Right lobe of liver (tissue), 6 donors: Measurements from ENCODE around the gene SPINT1. TPM values are rescaled to one million over a fixed set of nuclear protein-coding genes. Genes with fewer than 3 reads are reported as not detected.

Experiments used
- ATAC-seq, 4 donors: fragments of 200-7000 bp; cut with Tn5 transposase; one replicate each; pipeline ENCODE4 v1.9.1; 2020; ENCODE audit warnings: mild to moderate bottlenecking in 4 of 4, moderate library complexity in 4 of 4
- DNase-seq, 3 donors: peaks; one replicate each; pipeline ENCODE4 v3.0.0-alpha.2; 2020
- H3K27ac ChIP-seq, 3 donors: fragments of 200-600 bp; one replicate each; pipeline ENCODE4 v1.8.0; 2022
- H3K27me3 ChIP-seq, 2 donors: fragments of 200-600 bp; one replicate each; pipeline ENCODE4 v1.8.0; 2022
- H3K36me3 ChIP-seq, 4 donors: fragments of 200-600 bp; sonication (generic) in 1 of 4; one replicate each; pipeline versions ENCODE4 v1.5.1 to v1.8.0; 2017 to 2022; ENCODE audit warnings: control low read depth in 1 of 4
- H3K4me1 ChIP-seq, 4 donors: fragments of 200-600 bp; sonication (generic) in 1 of 4; one replicate each; pipeline versions ENCODE4 v1.5.1 to v1.8.0; 2017 to 2022; ENCODE audit warnings: control low read depth in 1 of 4
- H3K4me3 ChIP-seq, 3 donors: fragments of 200-600 bp; one replicate each; pipeline ENCODE4 v1.8.0; 2022
- H3K9me3 ChIP-seq, 4 donors: fragments of 200-600 bp; sonication (generic) in 1 of 4; one replicate each; pipeline versions ENCODE4 v1.5.1 to v1.8.0; 2017 to 2022; ENCODE audit warnings: control low read depth in 1 of 4
- CTCF ChIP-seq, 4 donors: fragments of 200-600 bp in 3 of 4; fragments of 450-650 bp in 1 of 4; IDR thresholded peaks; one replicate each; pipeline versions ENCODE4 v1.5.1 to v1.8.0; 2016 to 2022; ENCODE audit warnings: antibody characterized with exemption in 4 of 4, mild to moderate bottlenecking in 2 of 4
- POLR2A ChIP-seq: fragments of 450-650 bp; IDR thresholded peaks from one replicate; pipeline ENCODE4 v1.6.1; 2017; ENCODE audit warnings: antibody characterized with exemption, mild to moderate bottlenecking
- WGBS: methylation state at CpG from one replicate; pipeline ENCODE4 v1.1.6; 2018; ENCODE audit warnings: low coverage, low lambda C conversion rate; ENCODE audit not compliant: insufficient coverage; ENCODE audit errors: missing lambda C conversion rate; 5-methylcytosine and 5-hydroxymethylcytosine counted together
- intact Hi-C, 2 donors: fragments of 100-400 bp; cut with DNase I; formaldehyde crosslinking; loops; one replicate each; pipeline versions ENCODE4 v1.11.2 to v1.14.1; 2022
- total RNA-seq, 6 experiments: library from RNA; depleted of rRNA in 2 of 6; stranded (reverse); fragments of >200 nt in 2 of 6; fragmentation: NEBNext Ultra II Directional in 3 of 6; extraction: Animal tissue kit (Norgen Biotek cat#: 25700) in 3 of 6; gene quantifications; one replicate each; pipeline versions ENCODE4 v1.1.0 to v1.2.4, GENCODE V29; 2016 to 2023
- donor health status: DM: no; HTN: yes; CAD: no.
- donor health status: DM: no; HTN: no; CAD: no.
- donor health status: DM: no; HTN: no; CAD: no.
- donor health status: DM: no; HTN: yes; CAD: no.
- donor health status: DM: no; HTN: yes; CAD: no.

The SPINT1 gene
- total RNA-seq, 6 experiments from 2014 or later: 1.1 to 7.9 (median 3.0) TPM

GRCh38 chr15:40819048-40819447, 24.8 kb upstream of the SPINT1 start:
- ATAC-seq: no peak
- Histone ChIP-seq H3K27ac (no peak overlapping the region), H3K4me3 (no peak overlapping the region), H3K36me3 (peaks cover 0 to 3% (median under 1%) of the 10 kb centered on the region in 4 donors), H3K9me3 (no peaks in the 10 kb centered on the region), H3K27me3 (no peaks in the 10 kb centered on the region), H3K4me1 (no peaks in the 10 kb centered on the region)
- no peak for TF ChIP-seq CTCF (IDR thresholded peaks at IDR 0.05)
- no peak for TF ChIP-seq POLR2A
- no peak for DNase-seq
- intact Hi-C loops: no loop called here
- 54% methylated on average over 7 of the region's 7 CpGs for WGBS

- H3K9me3 ChIP-seq: no peaks in the 10 kb centered on the region
- intact Hi-C loops: no loop called here
- no peaks in the 10 kb centered on the region for H3K27me3 ChIP-seq
- no peaks in the 10 kb centered on the region for H3K36me3 ChIP-seq
- H3K4me1 ChIP-seq: no peaks in the 10 kb centered on the region
- DNase-seq (no peak), ATAC-seq (no peak)
- no peak for TF ChIP-seq CTCF (IDR thresholded peaks at IDR 0.05)
- no peak for TF ChIP-seq POLR2A
- H3K27ac ChIP-seq: no peak overlapping the region
- H3K4me3 ChIP-seq: no peak overlapping the region
- 80% methylated on average over 1 of the region's 2 CpGs for WGBS
Observed at GRCh38 chr15:40821195-40821594, 22.7 kb upstream of the SPINT1 start.

GRCh38 chr15:40823572-40824343, 20.1 kb upstream of the SPINT1 start:
- Histone ChIP-seq H3K36me3 (no peaks in the 10 kb centered on the region), H3K4me1 (no peaks in the 10 kb centered on the region), H3K9me3 (no peaks in the 10 kb centered on the region), H3K27me3 (no peaks in the 10 kb centered on the region), H3K27ac (no peak overlapping the region), H3K4me3 (no peak overlapping the region)
- TF ChIP-seq CTCF (IDR thresholded peaks at IDR 0.05) (no peak), POLR2A (no peak)
- intact Hi-C loops: no loop called here
- WGBS: 82% methylated on average over 1 of the region's 1 CpG
- no peak for ATAC-seq
- DNase-seq: no peak

- H3K9me3 ChIP-seq: no peaks in the 10 kb centered on the region
- intact Hi-C loops: no loop called here
- TF ChIP-seq CTCF (IDR thresholded peaks at IDR 0.05) (no peak), POLR2A (no peak)
- no peaks in the 10 kb centered on the region for H3K27me3 ChIP-seq
- ATAC-seq: peak in 1 of 4 donors; percentile 22
- WGBS: 75% methylated on average over 4 of the region's 5 CpGs
- no peak for DNase-seq
- H3K4me3 ChIP-seq: no peak overlapping the region
- H3K36me3 ChIP-seq: no peaks in the 10 kb centered on the region
- no peaks in the 10 kb centered on the region for H3K4me1 ChIP-seq
- H3K27ac ChIP-seq: no peak overlapping the region
Observed at GRCh38 chr15:40825661-40826422, 18.0 kb upstream of the SPINT1 start.
